ENCODE measurements around the gene EFTUD2.

EFTUD2 gene

GRCh38 chr17:44884941-44885340 lies 14.3 kb downstream of the EFTUD2 start:
- Histone ChIP-seq H2AFZ (ENCODE audit: low read length) (no peak overlapping the region), H3K4me1 (ENCODE audit: insufficient read depth, low read length, severe bottlenecking) (peaks cover 7% of the 10 kb centered on the region), H3K36me3 (ENCODE audit: insufficient read depth, low read length) (peaks cover 65% of the 10 kb centered on the region)

DNA sequence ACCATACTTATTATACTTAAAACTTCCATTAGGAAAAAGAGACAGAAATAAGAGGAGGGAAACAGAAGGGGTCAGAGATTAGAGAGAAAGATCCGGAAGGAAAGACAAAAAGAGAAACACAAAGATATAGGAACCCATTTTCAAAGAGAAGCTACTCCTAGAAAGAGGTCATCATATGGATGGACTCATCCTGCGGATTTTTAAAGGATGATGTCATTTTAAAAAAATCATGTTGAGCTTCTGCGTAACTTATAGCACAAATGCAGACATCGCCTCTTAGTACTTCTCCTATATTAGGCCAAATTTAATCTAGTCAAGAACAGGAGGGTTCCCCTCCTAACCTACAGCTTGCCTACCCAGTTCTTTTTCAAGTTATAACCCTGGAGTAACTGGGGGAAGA lies 18.1 kb downstream of the EFTUD2 start:
- Histone ChIP-seq H3K27ac (ENCODE audit: low read depth, low read length, poor library complexity, severe bottlenecking) (no peak overlapping the region), H2AFZ (ENCODE audit: low read length) (no peak overlapping the region), H3K36me3 (ENCODE audit: insufficient read depth, low read length) (peaks cover 91% of the 10 kb centered on the region), H3F3A (ENCODE audit: insufficient read depth, low read length) (no peaks in the 10 kb centered on the region), H3K9me3 (ENCODE audit: low read length) (no peaks in the 10 kb centered on the region), H3K4me1 (ENCODE audit: insufficient read depth, low read length, severe bottlenecking) (no peaks in the 10 kb centered on the region), H4K20me1 (ENCODE audit: insufficient read depth, low read length) (no peaks in the 10 kb centered on the region), H3K4me2 (ENCODE audit: low read length) (no peak overlapping the region), H3K9ac (ENCODE audit: low read length) (no peak overlapping the region), H3K4me3 (ENCODE audit: low read depth, low read length, poor library complexity, severe bottlenecking) (no peak overlapping the region), H3K9me2 (ENCODE audit: low read depth, low read length) (no peaks in the 10 kb centered on the region), H3K27me3 (ENCODE audit: insufficient read depth, low read length) (no peaks in the 10 kb centered on the region), H3K79me2 (ENCODE audit: insufficient read depth, low read length) (no peaks in the 10 kb centered on the region)
- no peak for TF ChIP-seq EZH2 (IDR thresholded peaks at IDR 0.05; ENCODE audit: borderline replicate concordance, low read length)
- TF ChIP-seq, protein P1, sequence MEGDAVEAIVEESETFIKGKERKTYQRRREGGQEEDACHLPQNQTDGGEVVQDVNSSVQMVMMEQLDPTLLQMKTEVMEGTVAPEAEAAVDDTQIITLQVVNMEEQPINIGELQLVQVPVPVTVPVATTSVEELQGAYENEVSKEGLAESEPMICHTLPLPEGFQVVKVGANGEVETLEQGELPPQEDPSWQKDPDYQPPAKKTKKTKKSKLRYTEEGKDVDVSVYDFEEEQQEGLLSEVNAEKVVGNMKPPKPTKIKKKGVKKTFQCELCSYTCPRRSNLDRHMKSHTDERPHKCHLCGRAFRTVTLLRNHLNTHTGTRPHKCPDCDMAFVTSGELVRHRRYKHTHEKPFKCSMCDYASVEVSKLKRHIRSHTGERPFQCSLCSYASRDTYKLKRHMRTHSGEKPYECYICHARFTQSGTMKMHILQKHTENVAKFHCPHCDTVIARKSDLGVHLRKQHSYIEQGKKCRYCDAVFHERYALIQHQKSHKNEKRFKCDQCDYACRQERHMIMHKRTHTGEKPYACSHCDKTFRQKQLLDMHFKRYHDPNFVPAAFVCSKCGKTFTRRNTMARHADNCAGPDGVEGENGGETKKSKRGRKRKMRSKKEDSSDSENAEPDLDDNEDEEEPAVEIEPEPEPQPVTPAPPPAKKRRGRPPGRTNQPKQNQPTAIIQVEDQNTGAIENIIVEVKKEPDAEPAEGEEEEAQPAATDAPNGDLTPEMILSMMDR (IDR thresholded peaks at IDR 0.05; ENCODE audit: low read length): no peak

More at GRCh38 chr17:44884941-44885340, 14.3 kb downstream of the EFTUD2 start:
- Histone ChIP-seq H3K27ac (ENCODE audit: low read depth, low read length, poor library complexity, severe bottlenecking) (no peak overlapping the region), H3K4me2 (ENCODE audit: low read length) (no peak overlapping the region), H3K27me3 (ENCODE audit: insufficient read depth, low read length) (no peaks in the 10 kb centered on the region), H3K79me2 (ENCODE audit: insufficient read depth, low read length) (no peaks in the 10 kb centered on the region; the same call in 1 of the 2 replicates), H3K9ac (ENCODE audit: low read length) (no peak overlapping the region), H3K9me3 (ENCODE audit: low read length) (no peaks in the 10 kb centered on the region), H3K9me2 (ENCODE audit: low read depth, low read length) (no peaks in the 10 kb centered on the region), H3F3A (ENCODE audit: insufficient read depth, low read length) (no peaks in the 10 kb centered on the region), H4K20me1 (ENCODE audit: insufficient read depth, low read length) (no peaks in the 10 kb centered on the region), H3K4me3 (ENCODE audit: low read depth, low read length, poor library complexity, severe bottlenecking) (no peak overlapping the region)
- TF ChIP-seq EZH2 (IDR thresholded peaks at IDR 0.05; ENCODE audit: borderline replicate concordance, low read length): no peak
- TF ChIP-seq, protein P1 (IDR thresholded peaks at IDR 0.05; ENCODE audit: low read length): no peak

DNA sequence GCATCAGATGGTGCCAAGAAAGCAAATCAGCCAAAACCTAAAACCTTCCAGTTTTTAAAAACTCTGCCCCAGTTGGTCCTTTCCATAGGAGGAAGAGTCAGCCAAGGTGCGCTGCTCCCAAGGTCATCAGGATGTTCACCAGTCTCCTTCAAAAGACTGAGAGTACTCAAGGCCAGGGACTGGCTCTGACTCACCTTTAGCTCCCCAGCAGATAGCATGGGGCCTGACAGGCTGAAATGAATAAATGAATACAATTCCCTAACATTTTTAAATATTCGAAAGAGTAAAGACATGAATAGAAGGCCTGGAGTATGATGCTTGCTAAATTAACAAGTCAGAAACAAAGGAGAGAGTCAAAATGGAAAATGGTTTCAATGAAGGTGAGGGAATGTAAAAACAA lies 19.2 kb downstream of the EFTUD2 start:
- no peaks in the 10 kb centered on the region for H3K9me2 ChIP-seq (ENCODE audit: low read depth, low read length)
- H3K79me2 ChIP-seq (ENCODE audit: insufficient read depth, low read length): no peaks in the 10 kb centered on the region
- H3K4me3 ChIP-seq (ENCODE audit: low read depth, low read length, poor library complexity, severe bottlenecking): no peak overlapping the region
- TF ChIP-seq, protein P1 (IDR thresholded peaks at IDR 0.05; ENCODE audit: low read length): no peak
- no peak for TF ChIP-seq EZH2 (IDR thresholded peaks at IDR 0.05; ENCODE audit: borderline replicate concordance, low read length)
- peaks cover 88% of the 10 kb centered on the region for H3K36me3 ChIP-seq (ENCODE audit: insufficient read depth, low read length)
- no peak overlapping the region for H3K9ac ChIP-seq (ENCODE audit: low read length)
- H3K9me3 ChIP-seq (ENCODE audit: low read length): no peaks in the 10 kb centered on the region
- H3K27me3 ChIP-seq (ENCODE audit: insufficient read depth, low read length): no peaks in the 10 kb centered on the region
- no peak overlapping the region for H3K4me2 ChIP-seq (ENCODE audit: low read length)
- H4K20me1 ChIP-seq (ENCODE audit: insufficient read depth, low read length): no peaks in the 10 kb centered on the region
- H3K4me1 ChIP-seq (ENCODE audit: insufficient read depth, low read length, severe bottlenecking): no peaks in the 10 kb centered on the region
- H3K27ac ChIP-seq (ENCODE audit: low read depth, low read length, poor library complexity, severe bottlenecking): no peak overlapping the region
- no peaks in the 10 kb centered on the region for H3F3A ChIP-seq (ENCODE audit: insufficient read depth, low read length)
- no peak overlapping the region for H2AFZ ChIP-seq (ENCODE audit: low read length)
